Measurements from ENCODE around the gene GRPR.
"Not testable (repeated sequence)": the region's sequence is repeated elsewhere in the genome, so short reads cannot be mapped to it uniquely, and the experiment has no call there.

GRPR gene

GRCh38 chrX:16137416-16138107 is 14.2 kb downstream of the GRPR start:
- no peak for DNase-seq (ENCODE audit: low spot score)

GRCh38 chrX:16138108-16138427 is 14.7 kb downstream of the GRPR start:
- DNase-seq (ENCODE audit: low spot score) = no peak

- DNase-seq (ENCODE audit: low spot score) = no peak
Measured at GRCh38 chrX:16140448-16140847, 17.1 kb downstream of the GRPR start.

GRCh38 chrX:16140983-16141382 is 17.6 kb downstream of the GRPR start:
- no peak for DNase-seq (ENCODE audit: low spot score)

- DNase-seq (ENCODE audit: low spot score) = no peak
Measured at GRCh38 chrX:16141422-16142245, 18.3 kb downstream of the GRPR start.

- no peak for DNase-seq (ENCODE audit: low spot score)
Measured at GRCh38 chrX:16142246-16142558, 18.8 kb downstream of the GRPR start.

GRCh38 chrX:16143968-16144367 is 20.6 kb downstream of the GRPR start:
- no peak for DNase-seq (ENCODE audit: low spot score)

- DNase-seq (ENCODE audit: low spot score) = no peak
Measured at GRCh38 chrX:16144420-16144819, 21.1 kb downstream of the GRPR start.

GRCh38 chrX:16145093-16145492 is 21.7 kb downstream of the GRPR start:
- DNase-seq (ENCODE audit: low spot score) = not testable (repeated sequence)

GRCh38 chrX:16145656-16146055 is 22.3 kb downstream of the GRPR start:
- DNase-seq (ENCODE audit: low spot score) = no peak

- DNase-seq (ENCODE audit: low spot score) = no peak
Measured at GRCh38 chrX:16148896-16149295, 25.5 kb downstream of the GRPR start.

- DNase-seq (ENCODE audit: low spot score) = no peak
Measured at GRCh38 chrX:16155581-16156096, 32.3 kb downstream of the GRPR start.

- no peak for DNase-seq (ENCODE audit: low spot score)
Measured at GRCh38 chrX:16156692-16157331, 33.4 kb downstream of the GRPR start.

- no peak for DNase-seq (ENCODE audit: low spot score)
Measured at GRCh38 chrX:16160729-16161128, 37.4 kb downstream of the GRPR start.

- DNase-seq (ENCODE audit: low spot score) = not testable (repeated sequence)
Measured at GRCh38 chrX:16161173-16161572, 37.8 kb downstream of the GRPR start.

- no peak for DNase-seq (ENCODE audit: low spot score)
Measured at GRCh38 chrX:16162391-16162790, 39.0 kb downstream of the GRPR start.

GRCh38 chrX:16164748-16165147 is 41.4 kb downstream of the GRPR start:
- DNase-seq (ENCODE audit: low spot score) = no peak

GRCh38 chrX:16167181-16167580 is 43.8 kb downstream of the GRPR start, which contains the start of gene MAGEB17:
TSS of gene MAGEB17 (plus strand) at chrX:16167481. CDS start at chrX:16170383, 2,902 bp downstream.
- no peak for DNase-seq (ENCODE audit: low spot score)

GRCh38 chrX:16171039-16171438 is 47.7 kb downstream of the GRPR start:
- no peak for DNase-seq (ENCODE audit: low spot score)

- no peak for DNase-seq (ENCODE audit: low spot score)
Measured at GRCh38 chrX:16171944-16172343, 48.6 kb downstream of the GRPR start.

- DNase-seq (ENCODE audit: low spot score) = no peak
Measured at GRCh38 chrX:16172391-16172790, 49.0 kb downstream of the GRPR start.

- no peak for DNase-seq (ENCODE audit: low spot score)
Measured at GRCh38 chrX:16175329-16176061, 52.1 kb downstream of the GRPR start.
